Breast epithelium (tissue), 3 donors: ENCODE measurements around the gene RELN.

ENCODE experiments used
- CTCF ChIP-seq, 3 donors: fragments of 450-650 bp; IDR thresholded peaks; one replicate each; pipeline ENCODE4 v1.5.1; 2016 to 2017; ENCODE audit warnings: antibody characterized with exemption in 3 of 3, mild to moderate bottlenecking in 3 of 3, moderate library complexity in 3 of 3
- POLR2A ChIP-seq: fragments of 450-650 bp; IDR thresholded peaks from one replicate; pipeline ENCODE4 v1.6.1; 2016; ENCODE audit warnings: antibody characterized with exemption, mild to moderate bottlenecking, moderate library complexity
- POLR2AphosphoS5 ChIP-seq, 3 donors: sonication (generic); formaldehyde crosslinking; IDR thresholded peaks; one replicate each; pipeline ENCODE4 v1.6.1; 2017; ENCODE audit warnings: antibody characterized with exemption in 3 of 3

- TF ChIP-seq CTCF (IDR thresholded peaks at IDR 0.05) = no peak
- TF ChIP-seq POLR2AphosphoS5 (IDR thresholded peaks at IDR 0.05) = no peak
- no peak for TF ChIP-seq POLR2A
Observed at GRCh38 chr7:103832438-103832837, 157.0 kb downstream of the RELN start.
